HUDEP-2 (cell line): ENCODE measurements around the gene INPP5B.
"Not testable (repeated sequence)": the region's sequence is repeated elsewhere in the genome, so short reads cannot be mapped to it uniquely, and the experiment has no call there.

Source experiments
- DNase-seq, 76 experiments: peaks; one replicate each; lab custom pipeline; 2025; ENCODE audit not compliant: unreplicated experiment in 76 of 76; lab: John Stamatoyannopoulos, UW

The INPP5B gene

GRCh38 chr1:37915476-37916093 is 31.3 kb downstream of the INPP5B start:
- DNase-seq = peak in 2 of 76 experiments; percentile 9 to 22

- DNase-seq = peak in 2 of 76 experiments; percentile 5
Measured at GRCh38 chr1:37914719-37915475, 32.0 kb downstream of the INPP5B start.

GRCh38 chr1:37911478-37911877 is 35.4 kb downstream of the INPP5B start:
- DNase-seq = not testable (repeated sequence)

GRCh38 chr1:37910886-37911285 is 36.0 kb downstream of the INPP5B start:
- DNase-seq = not testable (repeated sequence)

- not testable (repeated sequence) for DNase-seq
Measured at GRCh38 chr1:37908531-37908930, 38.3 kb downstream of the INPP5B start.

- DNase-seq = not testable (repeated sequence)
Measured at GRCh38 chr1:37907416-37908125, 39.3 kb downstream of the INPP5B start.

GRCh38 chr1:37906591-37906990 is 40.3 kb downstream of the INPP5B start:
- DNase-seq = not testable (repeated sequence)

- no peak for DNase-seq
Measured at GRCh38 chr1:37905727-37906126, 41.1 kb downstream of the INPP5B start.

- DNase-seq = not testable (repeated sequence)
Measured at GRCh38 chr1:37903921-37904320, 42.9 kb downstream of the INPP5B start.

- DNase-seq = no peak
Measured at GRCh38 chr1:37902983-37903382, 43.9 kb downstream of the INPP5B start.

GRCh38 chr1:37901893-37902225 is 45.0 kb downstream of the INPP5B start:
- DNase-seq = no peak

- DNase-seq = no peak
Measured at GRCh38 chr1:37901191-37901892, 45.5 kb downstream of the INPP5B start.

- not testable (repeated sequence) for DNase-seq
Measured at GRCh38 chr1:37897563-37897962, 49.3 kb downstream of the INPP5B start.

GRCh38 chr1:37893673-37894072 is 53.2 kb downstream of the INPP5B start:
- no peak for DNase-seq

- DNase-seq = no peak
Measured at GRCh38 chr1:37892151-37893047, 54.5 kb downstream of the INPP5B start.

- peak in 18 of 76 experiments; percentile 1 to 55 (median 10) for DNase-seq
Measured at GRCh38 chr1:37890378-37891014, 56.4 kb downstream of the INPP5B start.

- DNase-seq = no peak
Measured at GRCh38 chr1:37888022-37888700, 58.7 kb downstream of the INPP5B start.

GRCh38 chr1:37884145-37884544 is 62.7 kb downstream of the INPP5B start:
- no peak for DNase-seq

- DNase-seq = peak in 3 of 76 experiments; percentile 1 to 4 (median 3)
Measured at GRCh38 chr1:37883671-37884070, 63.2 kb downstream of the INPP5B start.
